ENCODE measurements around the gene PAX4.
A peak's percentile ranks its signal among the peaks of the same experiment; 100 is the strongest.

PAX4 gene

GRCh38 chr7:127585044-127585953 lies 32.6 kb downstream of the PAX4 start, which contains the start of gene GCC1:
GCC1 (minus strand) TSS chr7:127585596; CDS start chr7:127585182, 414 bp downstream.
- peak; percentile 95 for DNase-seq (ENCODE audit: extremely low spot score)
- TF ChIP-seq CTCF (IDR thresholded peaks at IDR 0.05; ENCODE audit: control extremely low read depth, extremely low read depth, low read depth, missing control alignments): no peak
- ChIA-PET POLR2A (interaction anchor here (0.6 to 0.8 kb wide), 2 partner anchors 75 to 80 kb away, joined by 3 read pairs; no protein-coding TSS in a partner anchor), CTCF (interaction anchor here (1.0 to 1.7 kb wide), 4 partner anchors 79 to 625 kb away, joined by 3 to 7 read pairs (median 5); no protein-coding TSS in a partner anchor)

GRCh38 chr7:127584648-127585043 lies 33.3 kb downstream of the PAX4 start:
- CTCF ChIA-PET: interaction anchor here (1.0 to 1.7 kb wide), 3 partner anchors 12 to 137 kb away, joined by 3 to 7 read pairs (median 5); no protein-coding TSS in a partner anchor
- TF ChIP-seq CTCF (IDR thresholded peaks at IDR 0.05; ENCODE audit: control extremely low read depth, extremely low read depth, low read depth, missing control alignments): no peak
- DNase-seq (ENCODE audit: extremely low spot score): no peak
- POLR2A ChIA-PET: no interaction called here

GRCh38 chr7:127582361-127582760 lies 35.6 kb downstream of the PAX4 start:
- ChIA-PET CTCF (interaction anchor here (0.9 to 2.5 kb wide), 3 partner anchors 10 to 34 kb away, joined by 3 to 10 read pairs (median 4); no protein-coding TSS in a partner anchor), POLR2A (no interaction called here)
- no peak for TF ChIP-seq CTCF (IDR thresholded peaks at IDR 0.05; ENCODE audit: control extremely low read depth, extremely low read depth, low read depth, missing control alignments)
- DNase-seq (ENCODE audit: extremely low spot score): no peak

- no peak for DNase-seq (ENCODE audit: extremely low spot score)
Observed at GRCh38 chr7:127581716-127582115, 36.2 kb downstream of the PAX4 start.

DNA sequence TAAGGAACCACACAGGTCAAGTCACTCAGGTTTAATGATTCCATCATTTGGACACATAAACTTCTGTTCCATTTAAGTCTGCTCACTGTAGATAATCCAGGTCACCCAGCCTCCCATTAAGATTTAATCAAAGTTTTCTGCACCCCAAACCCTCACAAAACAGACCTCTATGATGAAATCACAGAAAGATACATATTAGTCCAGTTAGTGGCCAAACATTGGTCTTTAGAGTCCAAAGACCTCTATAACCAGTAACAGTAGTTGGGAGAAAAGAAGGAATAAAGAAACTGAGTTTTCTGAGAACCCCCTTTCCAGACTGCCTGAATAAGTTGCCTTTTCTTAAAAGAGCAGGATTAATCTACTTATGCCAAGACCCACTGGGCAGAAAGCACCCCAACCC lies 37.3 kb downstream of the PAX4 start:
- TF ChIP-seq CTCF (IDR thresholded peaks at IDR 0.05; ENCODE audit: control extremely low read depth, extremely low read depth, low read depth, missing control alignments): no peak
- CTCF ChIA-PET: interaction anchor here (1.1 kb wide), 1 partner anchor 629 kb away, joined by 4 read pairs; no protein-coding TSS in a partner anchor
- DNase-seq (ENCODE audit: extremely low spot score): no peak
- POLR2A ChIA-PET: no interaction called here

More at GRCh38 chr7:127581716-127582115, 36.2 kb downstream of the PAX4 start:
- ChIA-PET CTCF (interaction anchor here (1.1 to 2.5 kb wide), 3 partner anchors 9 to 627 kb away, joined by 3 to 10 read pairs (median 4); no protein-coding TSS in a partner anchor), POLR2A (no interaction called here)
- no peak for TF ChIP-seq CTCF (IDR thresholded peaks at IDR 0.05; ENCODE audit: control extremely low read depth, extremely low read depth, low read depth, missing control alignments)

DNA sequence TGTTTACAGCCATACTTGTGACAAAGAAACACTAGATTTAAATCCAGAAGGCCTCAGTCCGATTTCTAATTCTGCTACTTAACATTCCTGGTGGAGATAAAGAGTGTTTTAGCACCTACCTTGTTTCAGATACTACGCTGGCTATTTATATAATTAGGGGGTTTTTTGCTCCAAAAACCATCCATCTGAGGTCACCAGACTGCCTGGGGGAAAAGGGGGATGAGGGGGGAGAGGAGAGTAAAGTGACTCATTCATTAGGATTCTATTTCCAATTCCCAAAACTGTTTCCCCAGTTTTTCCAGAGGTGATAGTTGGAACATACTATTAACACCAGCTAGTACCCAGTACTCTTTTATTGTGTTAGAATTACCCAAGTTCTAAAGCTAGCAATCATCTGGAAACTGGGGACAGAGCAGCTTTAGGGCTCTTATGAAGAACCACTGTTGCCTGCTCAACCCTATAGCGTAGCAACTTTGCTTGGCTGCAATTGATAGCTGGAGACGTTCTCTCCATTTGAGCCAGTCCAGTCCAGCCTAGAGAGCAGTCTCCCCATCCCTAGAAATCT lies 39.1 kb downstream of the PAX4 start:
- DNase-seq (ENCODE audit: extremely low spot score): no peak
- no peak for TF ChIP-seq CTCF (IDR thresholded peaks at IDR 0.05; ENCODE audit: control extremely low read depth, extremely low read depth, low read depth, missing control alignments)
- CTCF ChIA-PET: interaction anchor here (1.8 to 2.1 kb wide), 2 partner anchors 10 to 131 kb away, joined by 4 to 5 read pairs; partner anchors contain the start of gene ARF5
- POLR2A ChIA-PET: no interaction called here

All from GM10248 (cell line).